ENCODE measurements around the gene KIF5C. TPM values are rescaled to one million over a fixed set of nuclear protein-coding genes. Genes with fewer than 3 reads are reported as not detected.
"Not testable (repeated sequence)": the region's sequence is repeated elsewhere in the genome, so short reads cannot be mapped to it uniquely, and the experiment has no call there.

KIF5C gene
- total RNA-seq, 2 experiments from 2014 or later: 13.3 to 14.2 TPM

DNA sequence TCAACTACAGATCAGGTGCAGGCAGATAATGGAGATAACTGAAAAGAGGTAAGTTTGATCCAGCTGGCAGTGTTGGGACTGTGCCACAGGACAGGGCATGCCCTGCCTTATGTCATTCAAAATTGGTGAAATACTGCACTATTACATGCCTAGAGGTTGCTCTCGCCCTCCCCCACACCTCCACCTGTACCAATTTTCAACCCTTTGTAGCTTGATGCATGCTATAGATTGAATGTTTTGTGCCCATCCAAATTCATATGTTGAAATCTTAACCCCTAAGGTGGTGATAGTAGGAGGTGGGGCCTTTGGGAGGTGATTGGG is 91.4 kb downstream of the KIF5C start:
- Mint-ChIP-seq H3K4me1 (peaks cover 12% of the 10 kb centered on the region), H3K9me3 (peaks cover 2% of the 10 kb centered on the region), H3K36me3 (peaks cover 5% of the 10 kb centered on the region), H3K27ac (no peak overlapping the region), H3K4me3 (no peak overlapping the region), H3K27me3 (no peaks in the 10 kb centered on the region)
- DNase-seq (no peak), ATAC-seq (ENCODE audit: low read depth) (no peak)
- POLR2A ChIA-PET: no interaction called here

DNA sequence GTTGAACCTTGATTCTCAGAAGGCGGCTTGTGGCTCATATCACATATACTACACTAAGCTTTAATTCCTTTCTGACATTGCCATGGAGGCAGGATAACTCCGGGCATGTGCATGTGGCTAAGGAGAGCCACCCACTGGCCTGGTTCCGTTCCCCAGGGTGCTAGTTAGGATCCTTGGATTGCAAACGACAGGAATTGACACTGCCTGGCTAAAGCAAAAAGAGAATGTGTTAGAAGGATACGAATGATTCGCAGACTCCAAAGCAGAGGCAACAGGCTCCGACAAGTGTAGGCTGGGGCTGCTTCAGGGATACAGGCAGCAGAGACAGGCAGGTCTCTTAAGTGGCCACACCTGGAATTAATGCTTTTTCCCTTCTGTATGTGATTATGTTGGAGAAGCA is 92.0 kb downstream of the KIF5C start:
- ATAC-seq (ENCODE audit: low read depth): no peak
- H3K4me1 Mint-ChIP-seq: peaks cover 16% of the 10 kb centered on the region
- no peaks in the 10 kb centered on the region for H3K27me3 Mint-ChIP-seq
- no peak overlapping the region for H3K4me3 Mint-ChIP-seq
- POLR2A ChIA-PET: no interaction called here
- H3K36me3 Mint-ChIP-seq: no peaks in the 10 kb centered on the region
- no peak for DNase-seq
- H3K9me3 Mint-ChIP-seq: peaks cover under 1% of the 10 kb centered on the region
- H3K27ac Mint-ChIP-seq: no peak overlapping the region

DNA sequence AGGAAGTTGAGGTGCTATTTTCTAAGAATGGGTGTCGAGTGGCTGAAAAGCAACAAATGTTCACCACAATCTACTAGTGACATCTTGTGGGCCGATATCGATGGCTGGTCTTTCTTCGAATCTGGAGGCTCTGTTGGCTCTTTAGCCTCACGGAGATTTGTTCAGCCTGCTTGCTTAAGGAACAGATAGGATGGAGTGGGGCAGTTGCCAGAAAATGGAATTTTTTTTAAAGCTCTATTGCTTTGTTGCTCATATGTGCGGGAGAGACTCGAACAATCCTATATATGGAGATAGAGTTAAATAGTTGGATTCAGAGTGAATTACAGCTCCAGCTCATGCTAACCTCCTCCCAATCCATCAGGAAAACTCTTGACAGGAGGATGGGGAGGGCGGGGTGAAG is 92.6 kb downstream of the KIF5C start:
- no peak for DNase-seq
- H3K4me3 Mint-ChIP-seq: no peak overlapping the region
- H3K27ac Mint-ChIP-seq: no peak overlapping the region
- ATAC-seq (ENCODE audit: low read depth): no peak
- peaks cover 3% of the 10 kb centered on the region for H3K9me3 Mint-ChIP-seq
- H3K36me3 Mint-ChIP-seq: no peaks in the 10 kb centered on the region
- no peaks in the 10 kb centered on the region for H3K27me3 Mint-ChIP-seq
- peaks cover 21% of the 10 kb centered on the region for H3K4me1 Mint-ChIP-seq
- POLR2A ChIA-PET: no interaction called here

DNA sequence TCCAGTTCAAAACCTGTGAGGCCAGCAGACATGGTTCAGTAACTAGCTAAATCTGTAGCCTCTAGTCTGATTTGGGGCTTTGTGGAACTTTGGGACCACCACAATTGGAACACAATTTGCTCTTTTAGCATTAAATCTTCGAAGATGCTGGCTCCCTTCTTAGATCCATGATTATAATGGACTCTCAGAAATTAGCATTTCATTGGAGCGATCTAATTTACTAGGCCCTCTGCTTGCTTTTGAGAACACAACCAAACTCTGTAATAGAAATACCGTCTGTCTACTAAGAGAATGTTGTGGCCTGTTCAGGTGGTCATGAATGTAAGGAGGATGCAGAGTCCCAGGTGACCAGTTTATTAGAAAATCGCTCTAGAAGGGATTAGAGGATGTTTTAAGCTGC is 93.3 kb downstream of the KIF5C start:
- Mint-ChIP-seq H3K9me3 (peaks cover 3% of the 10 kb centered on the region), H3K4me1 (peaks cover 21% of the 10 kb centered on the region), H3K27me3 (no peaks in the 10 kb centered on the region), H3K36me3 (peaks cover 3% of the 10 kb centered on the region), H3K4me3 (no peak overlapping the region), H3K27ac (no peak overlapping the region)
- no peak for ATAC-seq (ENCODE audit: low read depth)
- DNase-seq: no peak
- POLR2A ChIA-PET: no interaction called here

GRCh38 chr2:148968776-148969319 is 93.8 kb downstream of the KIF5C start:
- H3K36me3 Mint-ChIP-seq: peaks cover 8% of the 10 kb centered on the region
- no peaks in the 10 kb centered on the region for H3K27me3 Mint-ChIP-seq
- no peak overlapping the region for H3K4me3 Mint-ChIP-seq
- H3K27ac Mint-ChIP-seq: no peak overlapping the region
- POLR2A ChIA-PET: no interaction called here
- DNase-seq (no peak), ATAC-seq (ENCODE audit: low read depth) (no peak)
- peaks cover 21% of the 10 kb centered on the region for H3K4me1 Mint-ChIP-seq
- H3K9me3 Mint-ChIP-seq: peaks cover 3% of the 10 kb centered on the region

DNA sequence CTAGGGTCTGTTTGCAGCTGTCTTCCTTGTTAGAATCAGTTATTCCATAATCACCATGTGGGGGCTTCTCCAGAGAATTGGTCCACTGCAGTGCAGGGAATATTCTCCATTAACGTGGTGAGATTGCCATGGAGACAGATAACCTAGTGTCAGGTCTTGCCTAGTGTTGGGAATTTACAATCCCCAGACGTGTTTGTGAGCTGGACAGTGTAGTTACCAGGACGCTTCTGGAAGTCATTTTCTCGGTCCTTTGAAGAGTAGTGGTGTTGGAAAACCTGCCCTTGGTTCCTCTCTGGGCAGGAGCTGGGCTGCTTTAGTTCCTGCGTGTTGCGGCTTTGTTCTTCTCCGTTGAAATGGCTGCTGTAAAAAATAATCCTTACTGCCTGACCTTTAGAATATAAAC is 94.6 kb downstream of the KIF5C start:
- POLR2A ChIA-PET: no interaction called here
- Mint-ChIP-seq H3K36me3 (peaks cover 12% of the 10 kb centered on the region), H3K27ac (no peak overlapping the region), H3K4me3 (no peak overlapping the region), H3K4me1 (peaks cover 21% of the 10 kb centered on the region), H3K9me3 (peaks cover 3% of the 10 kb centered on the region), H3K27me3 (no peaks in the 10 kb centered on the region)
- DNase-seq: no peak
- ATAC-seq (ENCODE audit: low read depth): no peak

DNA sequence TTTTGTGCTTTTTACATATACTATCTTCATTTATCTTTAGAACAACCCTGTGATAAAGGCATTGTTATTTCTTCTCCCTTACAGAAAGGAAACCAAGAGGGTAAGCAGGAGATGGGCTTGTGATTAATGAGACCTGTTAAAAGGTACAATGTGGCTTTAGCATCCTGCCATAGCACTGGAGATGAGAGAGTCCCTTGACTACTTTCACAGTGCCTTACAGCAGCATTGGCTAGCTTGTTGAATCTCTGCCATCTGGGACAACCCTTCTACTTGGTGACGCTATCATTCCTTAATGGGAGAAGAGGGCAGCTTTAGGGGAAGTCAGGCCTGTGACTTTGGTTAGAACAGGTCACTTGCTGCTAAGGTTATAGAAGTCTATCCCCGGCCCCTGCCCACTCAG is 95.4 kb downstream of the KIF5C start:
- POLR2A ChIA-PET: no interaction called here
- no peaks in the 10 kb centered on the region for H3K27me3 Mint-ChIP-seq

DNA sequence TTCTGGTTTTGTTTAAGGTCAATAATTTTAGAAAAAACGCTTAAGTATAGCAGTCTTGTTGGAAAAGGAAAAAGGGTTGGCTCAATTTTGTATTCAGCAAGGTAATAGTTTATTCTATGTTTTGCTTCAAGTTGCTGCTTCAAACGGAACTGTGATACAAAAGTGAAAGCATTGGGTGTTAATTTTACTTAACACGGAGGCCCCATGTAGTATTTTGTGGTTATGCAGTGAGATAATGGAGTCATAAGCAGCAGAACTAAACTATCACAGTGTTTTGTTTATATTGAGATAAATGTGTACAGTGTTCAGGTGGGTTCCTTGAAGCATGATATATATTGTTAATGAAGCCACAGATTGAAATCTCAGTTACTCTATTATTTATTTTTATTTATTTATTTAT is 96.5 kb downstream of the KIF5C start:
- DNase-seq (no peak), ATAC-seq (ENCODE audit: low read depth) (peak; percentile 52)
- Mint-ChIP-seq H3K36me3 (peaks cover 15% of the 10 kb centered on the region), H3K27ac (peak overlapping the region; percentile 24), H3K4me3 (no peak overlapping the region), H3K27me3 (no peaks in the 10 kb centered on the region), H3K4me1 (peaks cover 23% of the 10 kb centered on the region), H3K9me3 (peaks cover 3% of the 10 kb centered on the region)
- POLR2A ChIA-PET: no interaction called here

More for the DNA sequence above, 95.4 kb downstream of the KIF5C start:
- H3K27ac Mint-ChIP-seq: no peak overlapping the region
- peaks cover 14% of the 10 kb centered on the region for H3K36me3 Mint-ChIP-seq
- peaks cover 3% of the 10 kb centered on the region for H3K9me3 Mint-ChIP-seq
- peaks cover 21% of the 10 kb centered on the region for H3K4me1 Mint-ChIP-seq
- ATAC-seq (ENCODE audit: low read depth) (no peak), DNase-seq (no peak)
- H3K4me3 Mint-ChIP-seq: no peak overlapping the region

DNA sequence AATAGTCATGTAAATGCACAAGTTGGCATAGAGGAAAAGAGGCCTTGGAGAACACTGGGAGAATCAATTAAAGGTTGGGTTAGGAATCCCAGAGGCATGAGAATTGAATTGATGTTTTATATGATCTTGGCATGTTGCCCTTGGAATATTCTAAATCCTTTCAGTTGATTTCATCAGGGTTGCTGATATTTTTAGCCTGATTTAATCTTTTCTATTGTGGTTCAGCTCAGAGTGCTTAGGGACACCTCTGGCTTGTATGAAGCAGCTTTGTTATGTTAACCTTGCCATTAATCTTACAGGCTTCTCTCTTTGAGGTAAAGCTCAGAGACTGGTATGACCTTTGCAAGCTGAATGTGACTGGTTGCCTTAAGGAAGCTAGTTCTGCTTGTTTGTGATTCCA is 99.1 kb downstream of the KIF5C start:
- DNase-seq (no peak), ATAC-seq (ENCODE audit: low read depth) (no peak)
- Mint-ChIP-seq H3K4me1 (peaks cover 17% of the 10 kb centered on the region), H3K36me3 (peaks cover 15% of the 10 kb centered on the region), H3K27me3 (no peaks in the 10 kb centered on the region), H3K9me3 (peaks cover 3% of the 10 kb centered on the region), H3K4me3 (no peak overlapping the region), H3K27ac (no peak overlapping the region)
- POLR2A ChIA-PET: no interaction called here

- Mint-ChIP-seq H3K4me1 (peaks cover 4% of the 10 kb centered on the region), H3K9me3 (no peaks in the 10 kb centered on the region), H3K27me3 (no peaks in the 10 kb centered on the region), H3K36me3 (peaks cover 14% of the 10 kb centered on the region), H3K27ac (no peak overlapping the region), H3K4me3 (no peak overlapping the region)
- no peak for DNase-seq
- POLR2A ChIA-PET: no interaction called here
- ATAC-seq (ENCODE audit: low read depth): no peak
Observed at GRCh38 chr2:148978026-148978685, 103.1 kb downstream of the KIF5C start.

- POLR2A ChIA-PET: no interaction called here
- peaks cover 4% of the 10 kb centered on the region for H3K4me1 Mint-ChIP-seq
- no peaks in the 10 kb centered on the region for H3K9me3 Mint-ChIP-seq
- H3K4me3 Mint-ChIP-seq: no peak overlapping the region
- ATAC-seq (ENCODE audit: low read depth) (no peak), DNase-seq (no peak)
- H3K27me3 Mint-ChIP-seq: no peaks in the 10 kb centered on the region
- no peak overlapping the region for H3K27ac Mint-ChIP-seq
- H3K36me3 Mint-ChIP-seq: peaks cover 14% of the 10 kb centered on the region
Observed at GRCh38 chr2:148978706-148979105, 103.7 kb downstream of the KIF5C start.

DNA sequence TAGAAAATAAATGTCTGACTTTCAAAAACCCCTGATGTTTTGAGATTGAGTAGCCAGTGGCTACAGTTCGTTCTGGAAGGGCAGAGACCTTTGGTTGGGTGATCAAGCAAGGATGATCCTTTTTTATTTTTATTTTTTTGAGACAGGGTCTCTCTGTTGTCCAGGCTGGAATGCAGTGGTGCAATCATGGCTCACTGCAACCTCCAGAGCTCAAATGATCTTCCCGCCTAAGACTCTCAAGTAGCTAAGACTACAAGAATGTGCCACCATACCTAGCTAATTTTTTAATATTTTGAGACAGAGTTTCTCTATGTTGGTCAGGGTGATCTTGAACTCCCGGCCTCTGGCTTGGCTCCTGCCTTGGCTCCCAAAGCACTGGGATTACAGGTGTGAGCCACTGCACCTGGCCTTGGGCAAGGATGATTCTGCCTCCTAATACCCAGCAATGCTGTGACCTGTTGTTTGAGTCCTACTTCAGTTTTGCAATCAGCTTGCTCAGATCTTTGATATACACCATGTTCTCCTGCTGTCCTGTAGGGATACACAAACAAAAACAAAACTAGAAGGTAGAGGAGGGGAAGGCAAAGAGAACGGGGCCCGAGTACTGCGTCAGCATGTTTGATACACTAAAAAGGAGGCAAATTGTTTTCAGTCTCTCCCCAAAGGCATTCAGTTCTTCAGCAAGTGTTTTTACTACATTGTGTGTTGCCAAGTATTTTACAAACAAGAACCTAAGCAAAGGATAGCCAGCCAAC is 104.3 kb downstream of the KIF5C start:
- POLR2A ChIA-PET: no interaction called here
- no peak for ATAC-seq (ENCODE audit: low read depth)
- Mint-ChIP-seq H3K27me3 (no peaks in the 10 kb centered on the region), H3K36me3 (peaks cover 14% of the 10 kb centered on the region), H3K4me3 (no peak overlapping the region), H3K27ac (no peak overlapping the region), H3K9me3 (no peaks in the 10 kb centered on the region), H3K4me1 (peaks cover 4% of the 10 kb centered on the region)
- DNase-seq: no peak

GRCh38 chr2:148979919-148980277 is 104.9 kb downstream of the KIF5C start:
- Mint-ChIP-seq H3K27me3 (no peaks in the 10 kb centered on the region), H3K4me3 (no peak overlapping the region), H3K36me3 (peaks cover 10% of the 10 kb centered on the region), H3K27ac (no peak overlapping the region), H3K4me1 (peaks cover 4% of the 10 kb centered on the region), H3K9me3 (no peaks in the 10 kb centered on the region)
- DNase-seq (no peak), ATAC-seq (ENCODE audit: low read depth) (no peak)
- POLR2A ChIA-PET: interaction anchor here (0.5 kb wide), 1 partner anchor 335 kb away, joined by 3 read pairs; no protein-coding TSS in a partner anchor

DNA sequence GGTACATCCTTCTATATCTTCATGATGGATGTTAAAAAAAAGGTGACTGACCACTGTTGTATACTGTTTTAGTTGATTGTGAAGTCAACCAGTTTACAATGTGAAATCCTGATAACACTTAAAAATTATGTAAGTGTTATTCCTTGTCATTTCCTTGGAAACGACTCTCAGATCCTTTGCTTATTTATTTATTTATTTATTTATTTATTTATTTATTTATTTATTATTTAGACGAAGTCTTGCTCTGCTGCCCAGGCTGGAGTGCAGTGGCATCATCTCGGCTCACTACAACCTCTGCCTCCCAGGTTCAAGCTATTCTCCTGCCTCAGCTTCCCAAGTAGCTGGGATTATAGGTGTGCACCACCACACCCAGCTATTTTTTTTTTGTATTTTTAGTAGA is 105.5 kb downstream of the KIF5C start:
- POLR2A ChIA-PET: interaction anchor here (0.5 kb wide), 1 partner anchor 335 kb away, joined by 3 read pairs; no protein-coding TSS in a partner anchor

More for the DNA sequence above, 105.5 kb downstream of the KIF5C start:
- not testable (repeated sequence) for ATAC-seq (ENCODE audit: low read depth); H3K4me1 Mint-ChIP-seq; H3K27me3 Mint-ChIP-seq; DNase-seq; H3K27ac Mint-ChIP-seq; H3K4me3 Mint-ChIP-seq; H3K36me3 Mint-ChIP-seq; H3K9me3 Mint-ChIP-seq

Measured in activated naive CD8-positive, alpha-beta T cell treated with anti-CD3 and anti-CD28 coated beads, Interleukin-2, amount 10 ng/mL, durations not matched to agents 7 days and 5 days (primary cell).